ENCODE results near the gene LCLAT1.

LCLAT1 gene

DNA sequence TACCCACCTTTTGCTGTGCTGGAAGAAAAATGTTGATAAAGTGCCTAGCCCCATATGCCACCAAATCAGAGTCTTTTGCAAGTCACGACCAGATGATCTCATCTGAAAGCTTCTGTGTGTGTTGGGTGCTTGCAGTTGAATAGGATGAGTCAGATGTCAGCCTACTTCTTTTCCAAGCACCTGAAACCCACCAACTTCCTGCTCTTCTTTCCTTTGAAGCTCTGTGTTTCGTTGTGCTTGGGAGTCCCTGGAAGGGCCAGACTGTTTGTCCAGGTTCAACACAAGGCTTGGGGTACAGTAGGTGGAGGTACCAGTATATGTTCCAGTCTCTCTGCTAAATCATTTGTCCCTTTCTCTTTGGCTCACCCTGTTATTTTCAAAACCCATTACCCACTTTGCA lies 36.8 kb upstream of the LCLAT1 start:
- DNase-seq (ENCODE audit: extremely low read depth, insufficient read length): no peak

DNA sequence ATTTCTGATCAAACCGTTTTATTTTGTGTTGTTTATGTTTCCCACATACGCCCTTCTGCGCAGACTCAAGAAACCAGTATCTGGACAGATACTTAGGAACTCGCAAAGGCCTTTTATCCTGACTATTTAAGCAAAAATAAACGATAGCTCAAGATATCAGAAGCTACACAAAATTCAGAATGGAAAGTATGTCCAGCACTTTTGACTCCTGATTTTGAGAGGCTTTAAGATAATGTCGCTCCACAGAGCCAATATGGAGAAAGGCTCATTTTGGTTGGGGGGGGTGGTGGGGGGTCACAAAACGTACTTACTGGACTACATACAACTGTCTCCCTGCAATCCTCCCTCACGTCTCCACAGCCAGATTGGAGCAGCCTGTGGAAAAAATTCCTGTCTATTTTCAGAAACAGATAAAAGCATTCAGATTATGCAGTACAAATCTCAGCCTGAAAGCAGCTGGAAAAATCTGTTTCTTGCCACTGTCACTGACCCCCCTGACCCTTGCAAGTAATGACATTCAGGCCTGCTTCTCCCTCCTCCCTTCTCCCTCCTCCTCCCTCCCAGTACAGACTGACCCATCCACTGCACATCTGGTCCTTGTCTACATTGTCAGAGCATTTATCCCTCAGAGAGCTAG lies 34.9 kb upstream of the LCLAT1 start:
- TF ChIP-seq, protein P1, sequence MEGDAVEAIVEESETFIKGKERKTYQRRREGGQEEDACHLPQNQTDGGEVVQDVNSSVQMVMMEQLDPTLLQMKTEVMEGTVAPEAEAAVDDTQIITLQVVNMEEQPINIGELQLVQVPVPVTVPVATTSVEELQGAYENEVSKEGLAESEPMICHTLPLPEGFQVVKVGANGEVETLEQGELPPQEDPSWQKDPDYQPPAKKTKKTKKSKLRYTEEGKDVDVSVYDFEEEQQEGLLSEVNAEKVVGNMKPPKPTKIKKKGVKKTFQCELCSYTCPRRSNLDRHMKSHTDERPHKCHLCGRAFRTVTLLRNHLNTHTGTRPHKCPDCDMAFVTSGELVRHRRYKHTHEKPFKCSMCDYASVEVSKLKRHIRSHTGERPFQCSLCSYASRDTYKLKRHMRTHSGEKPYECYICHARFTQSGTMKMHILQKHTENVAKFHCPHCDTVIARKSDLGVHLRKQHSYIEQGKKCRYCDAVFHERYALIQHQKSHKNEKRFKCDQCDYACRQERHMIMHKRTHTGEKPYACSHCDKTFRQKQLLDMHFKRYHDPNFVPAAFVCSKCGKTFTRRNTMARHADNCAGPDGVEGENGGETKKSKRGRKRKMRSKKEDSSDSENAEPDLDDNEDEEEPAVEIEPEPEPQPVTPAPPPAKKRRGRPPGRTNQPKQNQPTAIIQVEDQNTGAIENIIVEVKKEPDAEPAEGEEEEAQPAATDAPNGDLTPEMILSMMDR (IDR thresholded peaks at IDR 0.05; ENCODE audit: insufficient read depth, low read length, poor library complexity, severe bottlenecking): no peak
- H3K36me3 ChIP-seq (ENCODE audit: control insufficient read depth, insufficient read depth, low read length): no peaks in the 10 kb centered on the region

More for the DNA sequence above, 36.8 kb upstream of the LCLAT1 start:
- H3K27me3 ChIP-seq (replicated peaks; ENCODE audit: control insufficient read depth, insufficient read depth, low read length): no peaks in the 10 kb centered on the region
- TF ChIP-seq, protein P1 (IDR thresholded peaks at IDR 0.05; ENCODE audit: insufficient read depth, low read length, poor library complexity, severe bottlenecking): no peak
- H3K4me3 ChIP-seq (replicated peaks; ENCODE audit: low read depth, low read length): no peak overlapping the region
- H3K36me3 ChIP-seq (ENCODE audit: control insufficient read depth, insufficient read depth, low read length): no peaks in the 10 kb centered on the region

DNA sequence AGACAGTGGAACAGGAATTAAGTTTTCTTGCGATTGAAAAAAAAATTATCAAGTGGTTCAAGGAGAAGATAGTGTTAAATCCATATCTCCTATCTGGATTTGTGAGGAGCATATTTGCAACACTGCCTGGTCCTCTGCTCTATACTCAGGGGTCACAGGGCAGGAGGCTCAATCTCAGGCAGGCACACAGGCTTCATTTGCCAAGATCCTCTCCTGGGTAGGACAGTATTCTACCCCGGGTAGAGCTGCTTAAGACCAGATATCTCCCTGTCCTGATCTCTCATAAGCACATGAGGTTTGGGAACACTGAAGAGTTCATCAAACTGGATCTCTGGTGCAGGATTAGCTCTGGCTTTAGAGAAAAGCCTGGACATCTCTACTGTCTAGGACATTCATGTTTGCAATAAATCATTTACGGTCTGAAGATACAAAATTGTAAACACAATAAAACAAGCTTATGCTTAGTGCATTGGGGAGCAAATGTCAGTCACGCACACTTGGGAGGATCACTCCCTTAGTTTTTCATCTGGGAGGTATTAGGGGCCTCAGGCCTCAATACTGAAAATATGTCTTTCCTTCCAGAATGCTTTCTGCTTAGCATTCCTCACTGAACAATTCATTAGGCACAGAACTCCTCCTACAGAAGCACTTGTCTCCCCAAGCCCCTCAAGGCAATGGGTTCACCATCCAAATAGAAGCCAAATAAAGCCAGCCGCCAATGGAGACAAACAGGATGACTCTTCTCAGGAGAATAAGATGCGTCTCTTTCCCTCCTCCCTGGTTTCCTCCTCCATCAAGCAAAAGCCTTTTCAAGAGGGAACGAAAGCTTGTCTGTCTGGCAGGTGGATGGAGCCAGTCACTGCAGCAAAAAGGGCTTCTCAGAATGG lies 34.1 kb upstream of the LCLAT1 start:
- no peaks in the 10 kb centered on the region for H3K36me3 ChIP-seq (ENCODE audit: control insufficient read depth, insufficient read depth, low read length)
- DNase-seq (ENCODE audit: extremely low read depth, insufficient read length): no peak
- TF ChIP-seq, protein P1 (IDR thresholded peaks at IDR 0.05; ENCODE audit: insufficient read depth, low read length, poor library complexity, severe bottlenecking): no peak
- H3K4me3 ChIP-seq (replicated peaks; ENCODE audit: low read depth, low read length): no peak overlapping the region
- H3K27me3 ChIP-seq (replicated peaks; ENCODE audit: control insufficient read depth, insufficient read depth, low read length): no peaks in the 10 kb centered on the region

More for the DNA sequence above, 34.9 kb upstream of the LCLAT1 start:
- no peak for DNase-seq (ENCODE audit: extremely low read depth, insufficient read length)
- no peaks in the 10 kb centered on the region for H3K27me3 ChIP-seq (replicated peaks; ENCODE audit: control insufficient read depth, insufficient read depth, low read length)
- no peak overlapping the region for H3K4me3 ChIP-seq (replicated peaks; ENCODE audit: low read depth, low read length)

DNA sequence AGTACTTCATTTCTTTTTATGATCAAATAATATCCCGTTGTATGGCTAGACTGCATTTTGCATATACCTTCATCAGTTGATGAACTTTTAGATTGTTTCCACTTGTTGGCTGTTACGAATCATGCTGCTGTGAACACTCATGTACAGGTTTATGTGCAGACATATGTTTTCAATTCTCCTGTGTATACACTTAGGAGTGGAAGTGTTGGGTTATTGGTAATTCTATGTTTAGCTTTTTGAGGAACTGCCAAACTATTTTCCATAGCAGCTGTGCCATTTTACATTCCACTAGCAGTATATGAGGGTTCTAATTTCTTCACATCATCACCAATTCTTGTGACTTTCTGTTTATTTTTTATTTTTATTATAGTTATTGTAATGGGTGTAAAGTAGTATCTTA lies 32.1 kb upstream of the LCLAT1 start:
- no peaks in the 10 kb centered on the region for H3K36me3 ChIP-seq (ENCODE audit: control insufficient read depth, insufficient read depth, low read length)
- H3K27me3 ChIP-seq (replicated peaks; ENCODE audit: control insufficient read depth, insufficient read depth, low read length): no peaks in the 10 kb centered on the region
- DNase-seq (ENCODE audit: extremely low read depth, insufficient read length): no peak
- H3K4me3 ChIP-seq (replicated peaks; ENCODE audit: low read depth, low read length): no peak overlapping the region
- TF ChIP-seq, protein P1 (IDR thresholded peaks at IDR 0.05; ENCODE audit: insufficient read depth, low read length, poor library complexity, severe bottlenecking): no peak

DNA sequence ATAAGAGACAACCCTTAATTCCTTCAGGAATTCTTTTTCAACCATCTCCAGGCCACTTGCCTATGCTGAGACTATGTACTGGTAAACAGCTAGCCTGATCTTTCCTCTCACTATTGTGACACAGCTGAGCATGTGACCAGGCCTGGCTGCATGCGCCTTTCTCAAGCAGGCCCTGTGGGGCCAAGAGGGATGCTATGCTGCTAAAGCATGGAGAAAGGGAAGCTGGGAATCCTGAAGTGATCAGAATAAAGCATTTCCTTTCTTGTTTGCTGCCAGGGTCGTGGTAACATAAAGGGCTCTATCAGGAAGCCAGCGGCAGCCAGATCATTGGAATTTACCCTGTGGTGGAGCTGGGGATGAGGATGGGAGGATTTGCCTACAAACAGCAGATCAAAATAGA lies 29.8 kb upstream of the LCLAT1 start:
- Histone ChIP-seq H3K36me3 (ENCODE audit: control insufficient read depth, insufficient read depth, low read length) (no peaks in the 10 kb centered on the region), H3K4me3 (replicated peaks; ENCODE audit: low read depth, low read length) (no peak overlapping the region), H3K27me3 (replicated peaks; ENCODE audit: control insufficient read depth, insufficient read depth, low read length) (no peaks in the 10 kb centered on the region)
- TF ChIP-seq, protein P1 (IDR thresholded peaks at IDR 0.05; ENCODE audit: insufficient read depth, low read length, poor library complexity, severe bottlenecking): no peak
- DNase-seq (ENCODE audit: extremely low read depth, insufficient read length): no peak
